ENCODE results near the gene SLC12A5.

DNA sequence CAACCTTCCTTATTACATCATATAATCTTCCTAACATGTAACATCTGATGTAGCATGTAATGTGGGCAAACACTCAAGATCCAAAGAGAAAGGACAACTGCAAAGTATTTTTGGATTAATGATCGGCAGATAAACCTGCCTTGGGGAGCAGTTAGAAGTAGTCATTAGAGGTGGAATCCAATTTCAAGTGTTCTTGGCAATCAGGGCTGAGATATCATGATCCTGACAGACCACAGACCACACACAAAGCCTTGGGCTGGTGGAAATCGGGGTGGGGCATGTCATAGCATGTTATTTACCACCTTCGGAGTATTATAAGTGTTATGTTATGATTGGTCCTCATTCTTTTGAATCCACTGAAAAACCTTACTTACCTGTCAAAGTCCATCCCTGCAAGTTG, 44.4 kb downstream of the SLC12A5 start:
- TF ChIP-seq POLR2A (IDR thresholded peaks at IDR 0.05): no peak
- TF ChIP-seq, protein P1, sequence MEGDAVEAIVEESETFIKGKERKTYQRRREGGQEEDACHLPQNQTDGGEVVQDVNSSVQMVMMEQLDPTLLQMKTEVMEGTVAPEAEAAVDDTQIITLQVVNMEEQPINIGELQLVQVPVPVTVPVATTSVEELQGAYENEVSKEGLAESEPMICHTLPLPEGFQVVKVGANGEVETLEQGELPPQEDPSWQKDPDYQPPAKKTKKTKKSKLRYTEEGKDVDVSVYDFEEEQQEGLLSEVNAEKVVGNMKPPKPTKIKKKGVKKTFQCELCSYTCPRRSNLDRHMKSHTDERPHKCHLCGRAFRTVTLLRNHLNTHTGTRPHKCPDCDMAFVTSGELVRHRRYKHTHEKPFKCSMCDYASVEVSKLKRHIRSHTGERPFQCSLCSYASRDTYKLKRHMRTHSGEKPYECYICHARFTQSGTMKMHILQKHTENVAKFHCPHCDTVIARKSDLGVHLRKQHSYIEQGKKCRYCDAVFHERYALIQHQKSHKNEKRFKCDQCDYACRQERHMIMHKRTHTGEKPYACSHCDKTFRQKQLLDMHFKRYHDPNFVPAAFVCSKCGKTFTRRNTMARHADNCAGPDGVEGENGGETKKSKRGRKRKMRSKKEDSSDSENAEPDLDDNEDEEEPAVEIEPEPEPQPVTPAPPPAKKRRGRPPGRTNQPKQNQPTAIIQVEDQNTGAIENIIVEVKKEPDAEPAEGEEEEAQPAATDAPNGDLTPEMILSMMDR (IDR thresholded peaks at IDR 0.05 in 4 of 5, conservative IDR thresholded peaks at IDR 0.05 in 1 of 5): no peak

Measured in gastrocnemius medialis (tissue), 4 donors.